Fibroblast of skin of back (primary cell): ENCODE data around the gene SPSB1.

Experiments used
- DNase-seq: peaks from one replicate; pipeline ENCODE4 v3.0.0-alpha.2; 2013

Gene SPSB1

GRCh38 chr1:9345922-9346321 is 53.2 kb downstream of the SPSB1 start:
- DNase-seq, result no peak

GRCh38 chr1:9346566-9346965 is 53.9 kb downstream of the SPSB1 start:
- no peak for DNase-seq

GRCh38 chr1:9347095-9347850 is 54.6 kb downstream of the SPSB1 start:
- DNase-seq, result no peak

DNA sequence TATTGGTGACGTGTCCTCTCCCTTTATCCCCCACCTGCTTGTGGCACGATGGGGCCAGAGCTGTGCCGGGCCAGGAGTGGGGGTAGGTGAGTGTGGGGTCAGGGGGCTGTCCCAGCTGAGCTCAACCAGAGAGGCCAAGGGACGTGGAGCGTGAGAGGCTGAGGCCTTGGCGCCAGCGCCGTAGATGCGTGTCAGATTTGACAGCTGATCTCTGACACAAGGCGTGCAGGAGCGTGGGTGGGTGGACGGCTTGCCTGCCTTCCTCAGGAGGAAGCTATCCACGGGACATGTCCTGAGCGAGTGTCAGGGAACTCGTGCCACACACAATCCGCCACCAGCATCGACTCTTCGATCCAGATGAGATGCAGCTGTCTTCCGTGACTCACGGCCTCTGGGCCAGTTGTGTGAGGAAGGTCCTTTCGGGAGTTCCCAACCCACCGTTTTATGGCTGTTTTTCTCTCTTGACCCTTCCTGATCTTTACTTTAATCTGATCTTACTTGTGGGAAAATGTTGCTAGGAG is 56.7 kb downstream of the SPSB1 start:
- DNase-seq, result no peak

DNA sequence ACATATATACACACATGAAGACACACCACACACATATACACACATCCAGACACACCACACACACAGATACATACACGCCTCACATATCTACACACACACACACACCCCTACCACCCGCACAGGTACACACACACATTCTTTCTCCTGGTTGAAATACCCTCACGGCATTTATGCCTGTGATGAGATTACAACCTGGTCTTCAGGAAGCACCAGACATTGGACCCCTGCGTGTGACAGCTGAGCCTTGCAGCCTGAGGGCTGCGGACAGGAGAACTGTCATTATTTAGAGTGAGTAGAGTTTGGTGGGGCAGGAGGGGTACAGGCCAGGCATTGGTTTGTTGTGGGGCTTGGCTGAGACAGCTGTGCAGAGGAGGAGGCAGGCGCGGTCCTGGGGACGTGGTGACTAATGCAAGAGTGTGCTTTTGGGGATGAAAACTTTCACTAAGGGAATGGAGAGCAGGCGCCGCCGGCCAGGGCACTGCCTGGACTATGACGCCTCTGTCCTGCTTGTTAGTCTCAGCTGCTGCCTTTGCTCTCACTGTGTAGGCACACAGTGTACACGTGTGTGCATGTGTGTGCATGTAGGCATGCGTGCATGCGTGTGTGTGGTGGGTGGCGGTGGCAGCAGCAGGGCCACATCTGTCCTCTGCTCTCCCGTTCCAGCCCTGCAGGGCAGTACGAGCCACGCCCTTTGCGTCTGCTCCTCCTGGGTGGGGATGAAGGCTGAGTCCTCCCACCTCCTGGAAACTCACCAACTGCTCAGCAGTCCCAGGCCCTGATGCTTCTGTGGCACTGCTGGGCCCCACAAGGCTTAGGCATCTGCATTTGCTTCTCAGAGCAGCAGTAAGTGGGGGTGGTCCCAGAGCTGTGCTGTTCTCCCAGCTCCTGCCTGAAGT is 57.6 kb downstream of the SPSB1 start:
- peak; percentile 77 for DNase-seq

- no peak for DNase-seq
Measured at GRCh38 chr1:9350960-9351359, 58.3 kb downstream of the SPSB1 start.

DNA sequence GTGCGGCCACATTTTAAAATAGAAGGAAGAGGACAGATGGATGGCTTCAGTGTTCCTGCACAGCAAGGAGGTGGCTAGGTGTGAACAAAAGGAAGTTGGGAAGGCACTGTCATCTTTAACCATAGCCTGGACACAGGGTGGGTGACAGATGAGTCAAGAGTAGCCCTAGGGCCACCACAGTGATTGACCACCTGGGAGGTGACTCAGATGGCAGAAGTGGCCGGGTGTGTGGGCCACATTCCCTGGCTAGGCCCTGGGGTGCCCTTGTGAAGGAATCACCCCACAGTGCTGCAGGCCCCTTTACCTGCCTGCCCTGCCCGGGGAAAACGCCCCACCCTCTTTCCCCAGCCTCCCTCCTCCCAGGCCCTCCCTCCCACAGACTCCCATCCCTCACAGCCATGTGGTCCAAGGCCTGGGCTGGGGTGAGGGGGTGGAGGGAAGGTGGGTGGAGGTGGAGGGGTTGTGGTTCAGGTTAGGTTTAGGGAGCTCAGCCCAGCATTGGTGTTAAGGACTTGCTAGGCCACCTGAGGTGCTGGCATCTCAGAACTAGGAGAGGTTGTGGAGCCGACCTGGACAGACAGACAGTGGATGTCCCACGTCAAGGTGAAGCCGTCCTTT is 59.1 kb downstream of the SPSB1 start:
- DNase-seq, result no peak

- DNase-seq, result no peak
Measured at GRCh38 chr1:9352377-9353134, 59.9 kb downstream of the SPSB1 start.

DNA sequence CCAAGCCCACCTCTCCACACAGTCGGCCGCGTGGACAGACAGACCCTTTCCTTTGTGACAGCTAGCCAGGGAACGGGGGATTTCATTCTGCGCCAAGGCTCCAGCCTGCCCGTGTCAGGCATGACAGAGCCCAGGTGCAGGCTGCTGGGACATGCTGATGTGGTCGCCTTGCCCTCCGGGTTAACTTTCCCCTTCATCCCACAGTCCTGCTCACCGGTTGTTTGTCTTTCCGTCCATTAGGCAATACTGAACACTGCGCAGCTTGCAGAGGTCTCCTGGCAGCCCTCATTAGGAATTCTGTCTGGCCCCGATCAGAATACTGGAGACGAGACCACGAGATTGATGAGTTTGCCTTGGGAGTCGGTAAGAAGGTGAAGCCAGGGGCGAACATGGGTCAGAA is 62.8 kb downstream of the SPSB1 start:
- DNase-seq, result no peak

DNA sequence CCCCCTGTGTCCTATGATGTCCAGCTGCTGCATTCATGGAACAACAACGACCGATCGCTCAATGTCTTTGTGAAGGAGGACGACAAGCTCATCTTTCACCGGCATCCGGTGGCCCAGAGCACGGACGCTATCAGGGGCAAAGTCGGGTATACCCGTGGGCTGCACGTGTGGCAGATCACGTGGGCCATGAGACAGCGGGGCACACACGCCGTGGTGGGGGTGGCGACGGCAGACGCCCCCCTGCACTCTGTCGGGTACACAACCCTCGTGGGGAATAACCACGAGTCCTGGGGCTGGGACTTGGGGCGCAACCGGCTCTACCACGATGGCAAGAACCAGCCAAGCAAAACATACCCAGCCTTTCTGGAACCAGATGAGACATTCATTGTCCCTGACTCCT is 63.3 kb downstream of the SPSB1 start:
- no peak for DNase-seq

DNA sequence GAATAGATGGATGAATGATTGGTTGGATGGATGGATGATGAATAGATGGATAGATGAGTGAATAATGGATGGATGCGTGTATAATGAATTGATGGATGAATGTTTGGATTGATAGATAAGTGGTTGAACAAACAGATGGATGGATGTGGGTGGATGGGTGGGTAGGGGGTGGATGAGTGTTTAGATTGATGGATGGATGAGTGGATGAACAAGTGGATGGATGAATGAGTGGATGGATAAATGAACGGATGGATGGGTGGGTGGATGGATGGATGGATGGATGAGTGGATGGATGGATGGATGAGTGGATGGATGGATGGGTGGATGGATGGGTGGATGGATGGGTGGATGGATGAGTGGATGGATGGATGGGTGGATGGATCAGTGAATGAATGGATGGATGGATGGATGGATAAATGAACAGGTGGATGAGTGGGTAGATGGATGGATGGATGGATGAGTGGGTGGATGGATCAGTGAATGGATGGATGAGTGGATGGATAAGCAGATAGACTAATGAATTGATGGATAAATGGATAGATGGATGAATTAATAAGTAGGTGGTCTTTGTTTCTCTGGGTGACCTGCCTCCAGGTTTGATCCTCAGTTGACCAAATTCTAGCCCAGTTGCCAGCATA is 64.3 kb downstream of the SPSB1 start:
- no peak for DNase-seq

- no peak for DNase-seq
Measured at GRCh38 chr1:9357958-9358357, 65.3 kb downstream of the SPSB1 start.

- DNase-seq, result no peak
Measured at GRCh38 chr1:9360371-9361064, 67.8 kb downstream of the SPSB1 start.

DNA sequence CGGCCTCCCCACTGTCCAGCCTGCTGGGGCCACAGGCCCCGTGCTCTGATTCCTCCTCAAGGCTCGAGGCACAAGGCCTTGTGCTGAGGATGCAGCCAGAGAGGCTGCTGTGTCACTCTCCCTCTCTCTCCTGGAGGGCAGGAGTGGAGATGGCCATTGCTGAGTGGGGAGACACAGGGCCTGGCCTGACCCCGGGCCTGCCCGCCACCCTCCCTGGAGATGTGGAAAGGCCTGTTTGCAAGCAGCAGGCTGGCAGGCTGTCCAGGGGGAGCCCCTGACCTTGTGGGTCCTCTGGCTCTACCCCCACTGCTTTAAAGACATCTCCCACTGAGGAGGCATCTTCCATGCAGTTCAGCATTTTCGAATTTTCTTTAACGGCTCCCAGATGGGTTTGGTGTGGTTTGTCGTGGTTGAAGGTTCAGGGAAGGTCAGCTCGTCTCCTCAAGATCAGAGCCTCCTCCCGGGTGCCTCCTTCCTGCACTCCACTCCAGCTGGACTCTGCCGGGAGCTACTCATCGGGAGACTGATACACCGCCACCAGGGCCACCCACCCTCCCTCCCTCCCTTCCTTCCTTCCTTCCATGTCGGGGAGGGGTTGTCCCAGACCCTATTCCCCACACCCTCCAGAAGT is 69.1 kb downstream of the SPSB1 start:
- no peak for DNase-seq

DNA sequence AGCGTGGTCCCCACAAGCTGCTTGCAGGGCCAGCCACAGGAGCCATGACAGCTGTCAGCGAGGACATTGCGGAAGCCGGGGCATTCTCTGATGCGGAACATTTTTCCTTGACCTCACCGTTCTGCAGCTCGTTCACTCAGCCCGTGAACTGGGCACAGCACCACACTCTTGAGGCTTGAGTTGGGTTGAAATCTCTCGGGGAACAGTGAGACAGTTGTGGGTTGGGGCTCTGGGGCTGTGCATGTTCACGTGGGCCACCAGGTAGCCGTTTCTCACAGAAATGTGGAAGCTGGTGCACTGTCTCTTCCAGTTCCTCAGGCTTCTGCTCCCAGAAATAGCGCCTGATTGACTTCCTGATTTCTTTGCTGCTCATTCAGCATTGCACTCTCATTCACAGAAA is 69.8 kb downstream of the SPSB1 start:
- DNase-seq, result no peak

GRCh38 chr1:9363061-9363471 is 70.4 kb downstream of the SPSB1 start:
- no peak for DNase-seq

DNA sequence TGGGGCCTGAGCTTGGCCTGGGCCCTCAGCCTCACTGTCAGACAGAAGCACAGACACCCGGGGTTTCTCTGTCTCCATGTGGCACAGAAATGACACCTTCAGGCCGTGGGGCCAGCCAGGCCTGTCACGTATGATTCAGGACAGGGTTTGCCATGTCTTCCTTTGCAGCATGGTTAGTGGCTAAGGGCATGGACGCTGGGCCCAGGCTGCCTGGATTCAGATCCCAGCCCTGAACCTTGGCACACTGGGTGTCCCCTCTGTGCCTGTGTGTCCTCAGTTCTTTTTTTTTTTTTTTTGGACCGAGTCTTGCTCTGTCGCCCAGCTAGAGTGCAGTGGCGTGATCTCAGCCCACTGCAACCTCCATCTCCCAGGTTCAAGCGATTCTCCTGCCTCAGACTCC is 73.6 kb downstream of the SPSB1 start:
- DNase-seq, result no peak

GRCh38 chr1:9366943-9367780 is 74.5 kb downstream of the SPSB1 start:
- DNase-seq, result no peak

DNA sequence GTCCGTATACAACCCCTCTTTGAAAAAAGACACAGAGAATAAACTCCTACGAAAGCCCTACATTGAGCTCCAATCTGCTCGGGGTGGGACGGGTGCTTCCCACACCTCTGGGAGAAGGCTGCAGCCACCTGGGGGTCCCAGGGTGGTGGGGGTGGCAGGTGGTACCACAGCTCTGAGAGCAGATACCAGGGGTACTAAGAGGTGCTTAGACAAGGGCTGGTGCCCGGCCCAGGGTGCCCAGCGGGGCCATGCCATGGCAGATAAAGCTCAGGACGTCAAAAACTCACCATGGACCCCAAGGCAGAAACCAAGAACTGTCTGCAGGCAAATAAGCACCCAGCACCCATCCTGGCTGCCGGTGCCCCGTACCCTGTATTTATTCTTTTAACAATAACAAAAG is 75.1 kb downstream of the SPSB1 start:
- DNase-seq, result no peak

DNA sequence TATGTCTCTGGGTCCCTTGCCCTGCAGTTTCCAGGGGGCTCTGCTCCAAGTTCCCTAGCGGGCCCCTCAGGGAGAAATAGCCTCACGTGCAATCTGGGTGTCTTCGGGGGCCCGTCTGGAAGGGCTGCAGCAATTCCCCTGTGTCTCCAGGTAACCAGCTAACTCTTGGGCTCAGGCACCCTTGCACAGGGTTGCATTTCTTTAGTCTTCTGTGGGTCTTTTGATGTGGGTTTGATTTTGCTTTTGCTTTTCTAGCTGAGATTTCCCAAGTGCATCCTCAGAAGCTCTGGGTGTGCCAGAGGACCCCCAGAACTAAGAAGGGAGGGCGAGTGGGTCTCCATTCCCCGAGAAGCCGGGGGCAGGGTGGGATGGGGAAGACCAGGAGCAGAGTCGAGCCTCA is 75.7 kb downstream of the SPSB1 start:
- DNase-seq, result no peak
